ENCODE data around the gene FNDC3A.

- TF ChIP-seq CTCF (conservative IDR thresholded peaks at IDR 0.05; ENCODE audit: low read depth, low read length), result no peak
- TF ChIP-seq EZH2 (IDR thresholded peaks at IDR 0.05; ENCODE audit: low read length, unreplicated experiment), result no peak
Observed at GRCh38 chr13:49055021-49055420, 79.3 kb downstream of the FNDC3A start.
